ENCODE data around the gene FAM117B. TPM values are rescaled to one million over a fixed set of nuclear protein-coding genes. Genes with fewer than 3 reads are reported as not detected.

The FAM117B gene
- total and polyA plus RNA-seq, 2 of the 8 experiments (the other 6 are each of a cell fraction or from before 2014, with no cell fraction given) = 3.9 to 22.6 TPM

GRCh38 chr2:202643012-202643858 is 8.5 kb downstream of the FAM117B start (continued):
- no peak for TF ChIP-seq RXRA (IDR thresholded peaks at IDR 0.05; ENCODE audit: insufficient read depth, low read depth, low read length)
- TF ChIP-seq SP4 (IDR thresholded peaks at IDR 0.05; ENCODE audit: low read length) = no peak
- no peak for TF ChIP-seq SIRT6 (IDR thresholded peaks at IDR 0.05; ENCODE audit: low read length)
- no peak for TF ChIP-seq SAP30 (IDR thresholded peaks at IDR 0.05; ENCODE audit: insufficient read depth, insufficient replicate concordance, low read length)
- TF ChIP-seq CTCF (IDR thresholded peaks at IDR 0.05; ENCODE audit: control extremely low read depth in 1 of 3, insufficient read depth in 1 of 3, low read depth in 1 of 3, low read length in 3 of 3) = no peak
- TF ChIP-seq KDM1A (IDR thresholded peaks at IDR 0.05; ENCODE audit: borderline replicate concordance, low read length) = no peak
- no peak for TF ChIP-seq SP1 (IDR thresholded peaks at IDR 0.05; ENCODE audit: low read depth, low read length)

All from H1 (cell line).